Adrenal gland (tissue), 12 donors: Measurements from ENCODE around the gene MGAT5B. TPM values are rescaled to one million over a fixed set of nuclear protein-coding genes. Genes with fewer than 3 reads are reported as not detected.

Source experiments
- DNase-seq, 7 donors: peaks; one replicate each; pipeline ENCODE4 v3.0.0-alpha.2; 2019 to 2020
- H3K27ac ChIP-seq, 5 donors: fragments of 200-600 bp; sonication (generic) in 4 of 5; 1 replicate in 3 of 5; 2 replicates in 2 of 5; pipeline versions ENCODE4 v1.5.1 to v1.8.0; 2016 to 2020; ENCODE audit warnings: mild to moderate bottlenecking in 1 of 5
- H3K27me3 ChIP-seq: fragments of 200-600 bp; 2 replicates; pipeline ENCODE4 v1.8.0; 2021
- H3K36me3 ChIP-seq, 2 donors: fragments of 200-600 bp; replicated peaks in 1 of 2; 1 replicate in 1 of 2; 2 replicates in 1 of 2; pipeline versions ENCODE4 v1.5.1 to v1.8.0; 2018 to 2022
- H3K4me1 ChIP-seq, 2 donors: fragments of 200-600 bp; replicated peaks in 1 of 2; 1 replicate in 1 of 2; 2 replicates in 1 of 2; pipeline versions ENCODE4 v1.5.1 to v1.8.0; 2018 to 2021
- H3K4me3 ChIP-seq, 4 donors: fragments of 200-600 bp; sonication (generic) in 3 of 4; one replicate each; pipeline ENCODE4 v1.5.1; 2016 to 2018
- H3K9me3 ChIP-seq, 3 donors: fragments of 200-600 bp; sonication (generic) in 1 of 3; replicated peaks in 1 of 3; 1 replicate in 2 of 3; 2 replicates in 1 of 3; pipeline versions ENCODE4 v1.5.1 to v1.8.0; 2016 to 2021
- CTCF ChIP-seq, 6 experiments: fragments of 450-650 bp in 4 of 6; fragments of 200-600 bp in 2 of 6; sonication (generic) in 1 of 6; IDR thresholded peaks; 1 replicate in 5 of 6; 2 replicates in 1 of 6; pipeline versions ENCODE4 v1.5.1 to v1.8.0; 2016 to 2021; ENCODE audit warnings: antibody characterized with exemption in 6 of 6, mild to moderate bottlenecking in 2 of 6, moderate library complexity in 1 of 6
- POLR2A ChIP-seq, 2 donors: fragments of 450-650 bp; IDR thresholded peaks; one replicate each; pipeline ENCODE4 v1.6.1; 2017; ENCODE audit warnings: antibody characterized with exemption in 2 of 2, mild to moderate bottlenecking in 2 of 2, moderate library complexity in 1 of 2
- WGBS, 4 donors: extraction: QIAGEN DNeasy Blood & Tissue Kit in 2 of 4; methylation state at CpG; one replicate each; pipeline versions ENCODE4 v1.1.5 to v1.1.7; 2013 to 2017; 5-methylcytosine and 5-hydroxymethylcytosine counted together
- intact Hi-C, 2 donors: fragments of 100-400 bp; cut with DNase I; formaldehyde crosslinking; loops; one replicate each; pipeline versions ENCODE4 v1.14.1 to v1.15.0; 2022 to 2023
- polyA plus RNA-seq, 3 donors: library from polyadenylated mRNA; stranded (reverse); fragments of 200-250 nt in 2 of 3; fragments of 350-450 nt in 1 of 3; fragmentation: Illumina TruSeq in 1 of 3; extraction: RNeasy Lipid Tissue Mini Kit (QIAGEN cat#74804) in 1 of 3; gene quantifications; one replicate each; pipeline ENCODE4 v1.2.3, GENCODE V29; 2013 to 2014
- total RNA-seq, 9 donors: library from RNA; depleted of rRNA in 4 of 9; stranded (reverse); fragments of >200 nt in 4 of 9; fragments of 120-200 nt in 1 of 9; fragmentation: NEBNext Ultra II Directional in 1 of 9; extraction: Animal tissue kit (Norgen Biotek cat#: 25700) in 1 of 9; gene quantifications; one replicate each; pipeline versions ENCODE4 v1.1.0 to v1.2.4, GENCODE V29; 2013 to 2023
- donor health status: healthy with polysubstance abuse.
- donor health status: Bipolar disorder and iron deficiency.
- donor health status: DM: yes; HTN: yes; CAD: no.
- donor health status: DM: no; HTN: no; CAD: no.
- donor health status: DM: no; HTN: no; CAD: no.
- donor health status: DM: yes; HTN: yes; CAD: no.

MGAT5B gene
- total and polyA plus RNA-seq, 12 donors = 0.24 to 1.0 (median 0.70) TPM; not detected in 1

- H3K9me3 ChIP-seq = no peaks in the 10 kb centered on the region
- DNase-seq = no peak
- TF ChIP-seq POLR2A (IDR thresholded peaks at IDR 0.05) = no peak
- TF ChIP-seq CTCF (IDR thresholded peaks at IDR 0.05) = no peak
- H3K27me3 ChIP-seq = no peaks in the 10 kb centered on the region
- H3K27ac ChIP-seq = no peak overlapping the region
- H3K4me3 ChIP-seq = no peak overlapping the region
- H3K4me1 ChIP-seq = no peaks in the 10 kb centered on the region
- no peaks in the 10 kb centered on the region for H3K36me3 ChIP-seq
- intact Hi-C loops = no loop called here
- 83 to 91% (median 87%) methylated on average over 12 to 27 of the region's 27 CpGs for WGBS, 4 donors
Observed at GRCh38 chr17:76948726-76949342, 80.6 kb downstream of the MGAT5B start.

- Histone ChIP-seq H3K27me3 (no peaks in the 10 kb centered on the region), H3K27ac (no peak overlapping the region), H3K9me3 (no peaks in the 10 kb centered on the region), H3K4me3 (no peak overlapping the region), H3K36me3 (no peaks in the 10 kb centered on the region), H3K4me1 (no peaks in the 10 kb centered on the region)
- TF ChIP-seq CTCF (IDR thresholded peaks at IDR 0.05) (no peak), POLR2A (IDR thresholded peaks at IDR 0.05) (no peak)
- intact Hi-C loops = no loop called here
- WGBS, 4 donors = 71 to 77% (median 72%) methylated on average over 13 to 18 of the region's 18 CpGs
- no peak for DNase-seq
Observed at GRCh38 chr17:76949913-76950695, 81.9 kb downstream of the MGAT5B start.

- no peaks in the 10 kb centered on the region for H3K27me3 ChIP-seq
- no peak overlapping the region for H3K4me3 ChIP-seq
- no peak overlapping the region for H3K27ac ChIP-seq
- DNase-seq = no peak
- no peaks in the 10 kb centered on the region for H3K4me1 ChIP-seq
- TF ChIP-seq POLR2A (IDR thresholded peaks at IDR 0.05) (no peak), CTCF (IDR thresholded peaks at IDR 0.05) (no peak)
- H3K36me3 ChIP-seq = no peaks in the 10 kb centered on the region
- WGBS, 4 donors = 83 to 90% (median 87%) methylated on average over 8 of the region's 8 CpGs
- no peaks in the 10 kb centered on the region for H3K9me3 ChIP-seq
- intact Hi-C loops = no loop called here
Observed at GRCh38 chr17:76951375-76951905, 83.2 kb downstream of the MGAT5B start.

- 77 to 93% (median 85%) methylated on average over 5 of the region's 5 CpGs for WGBS, 4 donors
- no peak for DNase-seq
- H3K36me3 ChIP-seq = no peaks in the 10 kb centered on the region
Observed at GRCh38 chr17:76952402-76952801, 84.2 kb downstream of the MGAT5B start.

More at GRCh38 chr17:76952402-76952801, 84.2 kb downstream of the MGAT5B start:
- intact Hi-C loops = no loop called here
- H3K4me1 ChIP-seq = no peaks in the 10 kb centered on the region
- no peaks in the 10 kb centered on the region for H3K27me3 ChIP-seq
- no peak overlapping the region for H3K27ac ChIP-seq
- no peak for TF ChIP-seq POLR2A (IDR thresholded peaks at IDR 0.05)
- no peak for TF ChIP-seq CTCF (IDR thresholded peaks at IDR 0.05)
- no peaks in the 10 kb centered on the region for H3K9me3 ChIP-seq
- H3K4me3 ChIP-seq = no peak overlapping the region
